ENCODE results near the gene MAB21L1.
A peak's percentile ranks its signal among the peaks of the same experiment; 100 is the strongest.

The MAB21L1 gene

GRCh38 chr13:35474496-35475211, 1.8 kb downstream of the MAB21L1 start:
- ATAC-seq (replicated peaks) = no peak
- no peak for DNase-seq
- peaks cover 0 to 2% of the 10 kb centered on the region in 2 donors for H3K9me3 Mint-ChIP-seq
- peaks cover 5 to 20% of the 10 kb centered on the region in 2 donors for H3K36me3 Mint-ChIP-seq
- peaks cover 27 to 58% of the 10 kb centered on the region in 2 donors for H3K4me1 Mint-ChIP-seq
- H3K27ac Mint-ChIP-seq = no peak overlapping the region
- peak overlapping the region; percentile 82 to 91 for H3K4me3 Mint-ChIP-seq
- peaks cover 65 to 78% of the 10 kb centered on the region in 2 donors for H3K27me3 Mint-ChIP-seq

GRCh38 chr13:35473802-35474201, 2.7 kb downstream of the MAB21L1 start:
- Mint-ChIP-seq H3K4me1 (peaks cover 26 to 56% of the 10 kb centered on the region in 2 donors), H3K27me3 (peaks cover 61 to 72% of the 10 kb centered on the region in 2 donors), H3K36me3 (peaks cover 5 to 19% of the 10 kb centered on the region in 2 donors), H3K4me3 (no peak overlapping the region), H3K9me3 (peaks cover 0 to 2% of the 10 kb centered on the region in 2 donors), H3K27ac (no peak overlapping the region)
- DNase-seq = no peak
- ATAC-seq (replicated peaks) = no peak

GRCh38 chr13:35473206-35473775, 3.2 kb downstream of the MAB21L1 start:
- Mint-ChIP-seq H3K4me1 (peaks cover 21 to 51% of the 10 kb centered on the region in 2 donors), H3K36me3 (peaks cover 5 to 14% of the 10 kb centered on the region in 2 donors), H3K27me3 (peaks cover 59 to 71% of the 10 kb centered on the region in 2 donors), H3K9me3 (peaks cover 0 to 2% of the 10 kb centered on the region in 2 donors), H3K4me3 (no peak overlapping the region), H3K27ac (no peak overlapping the region)
- ATAC-seq (replicated peaks) (no peak), DNase-seq (no peak)

GRCh38 chr13:35472323-35472881, 4.1 kb downstream of the MAB21L1 start:
- ATAC-seq (replicated peaks) = no peak
- H3K27ac Mint-ChIP-seq = no peak overlapping the region
- no peak overlapping the region for H3K4me3 Mint-ChIP-seq
- H3K36me3 Mint-ChIP-seq = peaks cover 5 to 11% of the 10 kb centered on the region in 2 donors
- peaks cover 18 to 47% of the 10 kb centered on the region in 2 donors for H3K4me1 Mint-ChIP-seq
- no peak for DNase-seq
- H3K27me3 Mint-ChIP-seq = peaks cover 57 to 68% of the 10 kb centered on the region in 2 donors
- H3K9me3 Mint-ChIP-seq = peaks cover 0 to 2% of the 10 kb centered on the region in 2 donors

- peak overlapping the region in 1 of 2 donors; percentile 74 for H3K4me3 Mint-ChIP-seq
- ATAC-seq (replicated peaks) = no peak
- H3K36me3 Mint-ChIP-seq = peaks cover 5 to 11% of the 10 kb centered on the region in 2 donors
- peaks cover 0 to 2% of the 10 kb centered on the region in 2 donors for H3K9me3 Mint-ChIP-seq
- peaks cover 51 to 62% of the 10 kb centered on the region in 2 donors for H3K27me3 Mint-ChIP-seq
- no peak for DNase-seq
- H3K27ac Mint-ChIP-seq = no peak overlapping the region
- H3K4me1 Mint-ChIP-seq = peaks cover 18 to 42% of the 10 kb centered on the region in 2 donors
Observed at GRCh38 chr13:35471706-35472322, 4.7 kb downstream of the MAB21L1 start.

GRCh38 chr13:35470671-35471661, 5.5 kb downstream of the MAB21L1 start:
- DNase-seq (no peak), ATAC-seq (replicated peaks) (peak; percentile 33 to 36)
- peak overlapping the region; percentile 56 for H3K27ac Mint-ChIP-seq
- H3K36me3 Mint-ChIP-seq = peaks cover 5 to 6% of the 10 kb centered on the region in 2 donors
- H3K9me3 Mint-ChIP-seq = peaks cover 0 to 2% of the 10 kb centered on the region in 2 donors
- H3K4me1 Mint-ChIP-seq = peaks cover 12 to 33% of the 10 kb centered on the region in 2 donors
- H3K27me3 Mint-ChIP-seq = peaks cover 43 to 54% of the 10 kb centered on the region in 2 donors
- H3K4me3 Mint-ChIP-seq = peak overlapping the region; percentile 74 to 78

GRCh38 chr13:35469806-35470525, 6.5 kb downstream of the MAB21L1 start:
- Mint-ChIP-seq H3K27ac (no peak overlapping the region), H3K4me1 (peaks cover 5 to 23% of the 10 kb centered on the region in 2 donors), H3K4me3 (peak overlapping the region; percentile 74 to 78), H3K36me3 (no peaks in the 10 kb centered on the region), H3K9me3 (peaks cover 0 to 2% of the 10 kb centered on the region in 2 donors), H3K27me3 (peaks cover 33 to 44% of the 10 kb centered on the region in 2 donors)
- ATAC-seq (replicated peaks) (no peak), DNase-seq (no peak)

GRCh38 chr13:35468195-35468594, 8.3 kb downstream of the MAB21L1 start:
- DNase-seq (no peak), ATAC-seq (replicated peaks) (no peak)
- no peak overlapping the region for H3K4me3 Mint-ChIP-seq
- no peaks in the 10 kb centered on the region for H3K36me3 Mint-ChIP-seq
- peaks cover 5 to 16% of the 10 kb centered on the region in 2 donors for H3K4me1 Mint-ChIP-seq
- H3K9me3 Mint-ChIP-seq = peaks cover 0 to 3% of the 10 kb centered on the region in 2 donors
- H3K27ac Mint-ChIP-seq = no peak overlapping the region
- H3K27me3 Mint-ChIP-seq = peaks cover 35 to 49% of the 10 kb centered on the region in 2 donors

- no peak overlapping the region for H3K4me3 Mint-ChIP-seq
Observed at GRCh38 chr13:35465371-35465770, 11.1 kb downstream of the MAB21L1 start.

GRCh38 chr13:35460061-35460460, 16.4 kb downstream of the MAB21L1 start:
- H3K9me3 Mint-ChIP-seq = peaks cover 0 to 6% of the 10 kb centered on the region in 2 donors
- no peak for ATAC-seq (replicated peaks)
- peaks cover 9 to 12% of the 10 kb centered on the region in 2 donors for H3K27me3 Mint-ChIP-seq
- H3K4me3 Mint-ChIP-seq = no peak overlapping the region
- H3K27ac Mint-ChIP-seq = no peak overlapping the region
- H3K36me3 Mint-ChIP-seq = peaks cover 5 to 13% of the 10 kb centered on the region in 2 donors
- no peaks in the 10 kb centered on the region for H3K4me1 Mint-ChIP-seq
- no peak for DNase-seq

More at GRCh38 chr13:35465371-35465770, 11.1 kb downstream of the MAB21L1 start:
- Mint-ChIP-seq H3K27ac (no peak overlapping the region), H3K27me3 (peaks cover 24 to 30% of the 10 kb centered on the region in 2 donors), H3K9me3 (peaks cover 0 to 3% of the 10 kb centered on the region in 2 donors), H3K36me3 (peaks cover 0 to 5% of the 10 kb centered on the region in 2 donors), H3K4me1 (peaks cover under 1 to 5% of the 10 kb centered on the region in 2 donors)
- no peak for DNase-seq
- no peak for ATAC-seq (replicated peaks)

- Mint-ChIP-seq H3K27ac (no peak overlapping the region), H3K36me3 (peaks cover 5 to 8% of the 10 kb centered on the region in 2 donors), H3K4me3 (no peak overlapping the region), H3K4me1 (no peaks in the 10 kb centered on the region), H3K27me3 (no peaks in the 10 kb centered on the region), H3K9me3 (peaks cover 0 to 4% of the 10 kb centered on the region in 2 donors)
- no peak for DNase-seq
- ATAC-seq (replicated peaks) = no peak
Observed at GRCh38 chr13:35457258-35457657, 19.2 kb downstream of the MAB21L1 start.

GRCh38 chr13:35455022-35455421, 21.5 kb downstream of the MAB21L1 start:
- H3K27ac Mint-ChIP-seq = no peak overlapping the region
- DNase-seq (no peak), ATAC-seq (replicated peaks) (no peak)
- peaks cover 5 to 8% of the 10 kb centered on the region in 2 donors for H3K36me3 Mint-ChIP-seq
- H3K4me3 Mint-ChIP-seq = no peak overlapping the region
- H3K9me3 Mint-ChIP-seq = peaks cover 0 to 4% of the 10 kb centered on the region in 2 donors
- H3K27me3 Mint-ChIP-seq = no peaks in the 10 kb centered on the region
- no peaks in the 10 kb centered on the region for H3K4me1 Mint-ChIP-seq

GRCh38 chr13:35449821-35450220, 26.7 kb downstream of the MAB21L1 start:
- no peaks in the 10 kb centered on the region for H3K27me3 Mint-ChIP-seq
- H3K9me3 Mint-ChIP-seq = no peaks in the 10 kb centered on the region
- peaks cover 0 to 1% of the 10 kb centered on the region in 2 donors for H3K36me3 Mint-ChIP-seq
- no peaks in the 10 kb centered on the region for H3K4me1 Mint-ChIP-seq
- no peak for DNase-seq
- ATAC-seq (replicated peaks) = no peak
- no peak overlapping the region for H3K4me3 Mint-ChIP-seq
- H3K27ac Mint-ChIP-seq = no peak overlapping the region

Measured in stimulated activated naive B cell treated with anti-CD40 and anti-IgM and Interleukin-4, amounts not matched to agents 10 μg/mL and 1 μg/mL and 100 μg/mL, for 72 hours (primary cell).